A673 (cell line): Measurements from ENCODE around the gene EHD4. TPM values are rescaled to one million over a fixed set of nuclear protein-coding genes. Genes with fewer than 3 reads are reported as not detected.

Experiments used
- BruUV-seq: library from RNA; stranded (reverse); fragments of 400-500 nt; replicated peaks from 2 replicates; lab custom pipeline; 2021; lab: Mats Ljungman, UMichigan
- CTCF ChIA-PET: fragments of 300-600 bp; sonication (Branson Sonifier 250); formaldehyde crosslinking; loops from one replicate; lab custom pipeline; 2022; ENCODE audit warnings: antibody characterized with exemption; lab: Charles Lee
- POLR2A ChIA-PET: fragments of 300-600 bp; sonication (Branson Sonifier 250); formaldehyde crosslinking; loops from one replicate; lab custom pipeline; 2022; ENCODE audit warnings: antibody characterized with exemption; ENCODE audit not compliant: low non-redundant PET; lab: Charles Lee
- DNase-seq: peaks from one replicate; pipeline ENCODE4 v3.0.0-alpha.2; 2015; ENCODE audit warnings: low spot score
- H3K27ac ChIP-seq: fragments of 200-600 bp; sonication (generic); 2 replicates; pipeline ENCODE4 v1.5.1; 2016; ENCODE audit warnings: mixed run types, low read depth, mild to moderate bottlenecking, mixed read lengths, antibody characterized with exemption, low read length; ENCODE audit not compliant: poor library complexity, severe bottlenecking
- H3K27me3 ChIP-seq: fragments of 200-600 bp; sonication (generic); replicated peaks from 2 replicates; pipeline ENCODE4 v1.6.1; 2017; ENCODE audit warnings: mixed run types, low read depth, mild to moderate bottlenecking, mixed read lengths, antibody characterized with exemption, low read length; ENCODE audit not compliant: insufficient read depth, poor library complexity
- H3K36me3 ChIP-seq: fragments of 200-600 bp; sonication (generic); 2 replicates; pipeline ENCODE4 v1.6.1; 2016; ENCODE audit warnings: mixed run types, mild to moderate bottlenecking, mixed read lengths, antibody characterized with exemption, low read length; ENCODE audit not compliant: insufficient read depth, poor library complexity, severe bottlenecking
- H3K4me1 ChIP-seq: fragments of 200-600 bp; sonication (generic); 2 replicates; pipeline ENCODE4 v1.6.1; 2017; ENCODE audit warnings: mixed run types, mild to moderate bottlenecking, mixed read lengths, antibody characterized with exemption, low read length; ENCODE audit not compliant: insufficient read depth, poor library complexity, severe bottlenecking
- H3K4me3 ChIP-seq: fragments of 200-600 bp; sonication (generic); 2 replicates; pipeline ENCODE4 v1.5.1; 2016; ENCODE audit warnings: low read depth, mixed run types, mild to moderate bottlenecking, mixed read lengths, low read length; ENCODE audit not compliant: poor library complexity, severe bottlenecking
- H3K9me3 ChIP-seq: fragments of 200-600 bp; sonication (generic); 2 replicates; pipeline ENCODE4 v1.6.1; 2016; ENCODE audit warnings: mixed run types, low read depth, mild to moderate bottlenecking, mixed read lengths, antibody characterized with exemption, low read length; ENCODE audit not compliant: poor library complexity, severe bottlenecking
- CTCF ChIP-seq: fragments of 300-800, 200-600 bp; sonication (generic); conservative IDR thresholded peaks from 2 replicates; pipeline ENCODE4 v1.5.1; 2017; ENCODE audit warnings: low read depth, mild to moderate bottlenecking, antibody characterized with exemption, low read length, moderate library complexity, mixed read lengths
- EZH2 ChIP-seq: fragments of 200-600 bp; sonication (generic); IDR thresholded peaks from 2 replicates; pipeline ENCODE4 v1.6.1; 2017; ENCODE audit warnings: borderline replicate concordance, low read depth, mild to moderate bottlenecking, mixed read lengths, antibody characterized with exemption, low read length; ENCODE audit not compliant: poor library complexity, severe bottlenecking
- intact Hi-C: fragments of 100-400 bp; cut with micrococcal nuclease; formaldehyde crosslinking; loops from one replicate; pipeline ENCODE4 v1.10.0; 2022; ENCODE audit not compliant: unreplicated experiment
- total RNA-seq: library from RNA; stranded (reverse); gene quantifications from 2 replicates; pipeline ENCODE4 v1.2.3, GENCODE V29; 2021

Gene EHD4
- total RNA-seq, 1 experiment from 2014 or later, result 29.4 TPM

- no peak overlapping the region for H3K27ac ChIP-seq
- TF ChIP-seq EZH2, result no peak
- TF ChIP-seq CTCF, result no peak
- intact Hi-C loops, result no loop called here
- no peaks in the 10 kb centered on the region for H3K36me3 ChIP-seq
- POLR2A ChIA-PET, result no interaction called here
- CTCF ChIA-PET, result interaction anchor here (0.7 kb wide), 1 partner anchor 9 kb away, joined by 3 read pairs; no protein-coding TSS in a partner anchor
- DNase-seq, result no peak
- H3K4me3 ChIP-seq, result no peak overlapping the region
- H3K27me3 ChIP-seq, result no peaks in the 10 kb centered on the region
- no peaks in the 10 kb centered on the region for H3K9me3 ChIP-seq
- no TSS peak for BruUV-seq
- H3K4me1 ChIP-seq, result no peaks in the 10 kb centered on the region
Measured at GRCh38 chr15:41855261-41855961, 116.9 kb downstream of the EHD4 start.

- CTCF ChIA-PET, result interaction anchor here (0.7 kb wide), 1 partner anchor 8 kb away, joined by 3 read pairs; no protein-coding TSS in a partner anchor
Measured at GRCh38 chr15:41854443-41854842, 117.9 kb downstream of the EHD4 start.

GRCh38 chr15:41853831-41854230 lies 118.5 kb downstream of the EHD4 start:
- ChIA-PET POLR2A (no interaction called here), CTCF (no interaction called here)
- intact Hi-C loops, result no loop called here
- H3K27me3 ChIP-seq, result no peaks in the 10 kb centered on the region
- BruUV-seq, result no TSS peak
- H3K36me3 ChIP-seq, result no peaks in the 10 kb centered on the region
- H3K4me3 ChIP-seq, result no peak overlapping the region
- TF ChIP-seq EZH2 (no peak), CTCF (no peak)
- H3K9me3 ChIP-seq, result no peaks in the 10 kb centered on the region
- H3K27ac ChIP-seq, result no peak overlapping the region
- no peaks in the 10 kb centered on the region for H3K4me1 ChIP-seq
- DNase-seq, result no peak

More at GRCh38 chr15:41854443-41854842, 117.9 kb downstream of the EHD4 start:
- Histone ChIP-seq H3K27me3 (no peaks in the 10 kb centered on the region), H3K27ac (no peak overlapping the region), H3K4me1 (no peaks in the 10 kb centered on the region), H3K9me3 (no peaks in the 10 kb centered on the region), H3K4me3 (no peak overlapping the region), H3K36me3 (no peaks in the 10 kb centered on the region)
- POLR2A ChIA-PET, result no interaction called here
- intact Hi-C loops, result no loop called here
- BruUV-seq, result no TSS peak
- DNase-seq, result no peak
- TF ChIP-seq EZH2 (no peak), CTCF (no peak)
